ENCODE measurements around the gene TBCC.

Gene TBCC

GRCh38 chr6:42745640-42746462, at the start of gene TBCC:
Gene TBCC, minus strand, starts transcription at chr6:42746103. Its CDS starts 30 bp downstream, at chr6:42746073.
- Histone ChIP-seq H3K4me3 (ENCODE audit: low read depth in 1 of 2, low read length in 2 of 2) (peak within 1 kb of the TSS; percentile 96 to 99), H3K27me3 (ENCODE audit: control insufficient read depth in 1 of 2, insufficient read depth in 2 of 2, low read length in 2 of 2) (no peaks in the 10 kb centered on the region), H3K27ac (ENCODE audit: low read depth, low read length) (peak within 1 kb of the TSS; percentile 99), H3K9ac (ENCODE audit: low read length) (peak within 1 kb of the TSS; percentile 98), H3K4me1 (ENCODE audit: insufficient read depth, low read length) (peaks cover 31% of the 10 kb centered on the region), H3K36me3 (ENCODE audit: insufficient read depth, low read length) (no peaks in the 10 kb centered on the region), H3K9me3 (ENCODE audit: low read length) (no peaks in the 10 kb centered on the region)

- H3K27ac ChIP-seq (ENCODE audit: low read depth, low read length), result no peak overlapping the region
These were observed 49.7 kb upstream of the TBCC start for GRCh38 chr6:42795651-42796050.

GRCh38 chr6:42791706-42792320, 45.9 kb upstream of the TBCC start:
- Histone ChIP-seq H3K36me3 (ENCODE audit: insufficient read depth, low read length) (peaks cover 6% of the 10 kb centered on the region), H3K27me3 (ENCODE audit: control insufficient read depth in 1 of 2, insufficient read depth in 2 of 2, low read length in 2 of 2) (no peaks in the 10 kb centered on the region), H3K27ac (ENCODE audit: low read depth, low read length) (no peak overlapping the region), H3K4me3 (ENCODE audit: low read depth in 1 of 2, low read length in 2 of 2) (no peak overlapping the region), H3K9ac (ENCODE audit: low read length) (no peak overlapping the region), H3K9me3 (ENCODE audit: low read length) (no peaks in the 10 kb centered on the region), H3K4me1 (ENCODE audit: insufficient read depth, low read length) (peaks cover 34% of the 10 kb centered on the region)

More at GRCh38 chr6:42795651-42796050, 49.7 kb upstream of the TBCC start:
- Histone ChIP-seq H3K9ac (ENCODE audit: low read length) (no peak overlapping the region), H3K4me3 (ENCODE audit: low read depth in 1 of 2, low read length in 2 of 2) (no peak overlapping the region), H3K9me3 (ENCODE audit: low read length) (no peaks in the 10 kb centered on the region), H3K36me3 (ENCODE audit: insufficient read depth, low read length) (no peaks in the 10 kb centered on the region), H3K4me1 (ENCODE audit: insufficient read depth, low read length) (peaks cover 5% of the 10 kb centered on the region), H3K27me3 (ENCODE audit: control insufficient read depth in 1 of 2, insufficient read depth in 2 of 2, low read length in 2 of 2) (no peaks in the 10 kb centered on the region)

- peak overlapping the region; percentile 2 for H3K27ac ChIP-seq (ENCODE audit: low read depth, low read length)
- no peak overlapping the region for H3K9ac ChIP-seq (ENCODE audit: low read length)
- H3K4me3 ChIP-seq (ENCODE audit: low read depth in 1 of 2, low read length in 2 of 2), result no peak overlapping the region
- no peaks in the 10 kb centered on the region for H3K9me3 ChIP-seq (ENCODE audit: low read length)
- peaks cover 45% of the 10 kb centered on the region for H3K4me1 ChIP-seq (ENCODE audit: insufficient read depth, low read length)
- no peaks in the 10 kb centered on the region for H3K27me3 ChIP-seq (ENCODE audit: control insufficient read depth in 1 of 2, insufficient read depth in 2 of 2, low read length in 2 of 2)
- peaks cover 6% of the 10 kb centered on the region for H3K36me3 ChIP-seq (ENCODE audit: insufficient read depth, low read length)
These were observed 44.8 kb upstream of the TBCC start for GRCh38 chr6:42790549-42791181.

GRCh38 chr6:42788671-42789070, 42.8 kb upstream of the TBCC start:
- Histone ChIP-seq H3K4me1 (ENCODE audit: insufficient read depth, low read length) (peaks cover 54% of the 10 kb centered on the region), H3K36me3 (ENCODE audit: insufficient read depth, low read length) (peaks cover 6% of the 10 kb centered on the region), H3K27ac (ENCODE audit: low read depth, low read length) (no peak overlapping the region), H3K4me3 (ENCODE audit: low read depth in 1 of 2, low read length in 2 of 2) (no peak overlapping the region), H3K9me3 (ENCODE audit: low read length) (no peaks in the 10 kb centered on the region), H3K27me3 (ENCODE audit: control insufficient read depth in 1 of 2, insufficient read depth in 2 of 2, low read length in 2 of 2) (no peaks in the 10 kb centered on the region), H3K9ac (ENCODE audit: low read length) (no peak overlapping the region)

GRCh38 chr6:42787063-42787472, 41.2 kb upstream of the TBCC start:
- Histone ChIP-seq H3K36me3 (ENCODE audit: insufficient read depth, low read length) (peaks cover 6% of the 10 kb centered on the region), H3K4me3 (ENCODE audit: low read depth in 1 of 2, low read length in 2 of 2) (peak overlapping the region in 1 of 2 donors; percentile 1), H3K9ac (ENCODE audit: low read length) (no peak overlapping the region), H3K9me3 (ENCODE audit: low read length) (no peaks in the 10 kb centered on the region), H3K4me1 (ENCODE audit: insufficient read depth, low read length) (peaks cover 54% of the 10 kb centered on the region), H3K27me3 (ENCODE audit: control insufficient read depth in 1 of 2, insufficient read depth in 2 of 2, low read length in 2 of 2) (no peaks in the 10 kb centered on the region), H3K27ac (ENCODE audit: low read depth, low read length) (peak overlapping the region; percentile 21)

- Histone ChIP-seq H3K4me3 (ENCODE audit: low read depth in 1 of 2, low read length in 2 of 2) (peak overlapping the region in 1 of 2 donors; percentile 1), H3K9me3 (ENCODE audit: low read length) (no peaks in the 10 kb centered on the region), H3K36me3 (ENCODE audit: insufficient read depth, low read length) (peaks cover 6% of the 10 kb centered on the region), H3K4me1 (ENCODE audit: insufficient read depth, low read length) (peaks cover 54% of the 10 kb centered on the region), H3K9ac (ENCODE audit: low read length) (no peak overlapping the region), H3K27me3 (ENCODE audit: control insufficient read depth in 1 of 2, insufficient read depth in 2 of 2, low read length in 2 of 2) (no peaks in the 10 kb centered on the region), H3K27ac (ENCODE audit: low read depth, low read length) (peak overlapping the region; percentile 21)
These were observed 40.7 kb upstream of the TBCC start for GRCh38 chr6:42786525-42786985.

- Histone ChIP-seq H3K36me3 (ENCODE audit: insufficient read depth, low read length) (peaks cover 6% of the 10 kb centered on the region), H3K27me3 (ENCODE audit: control insufficient read depth in 1 of 2, insufficient read depth in 2 of 2, low read length in 2 of 2) (no peaks in the 10 kb centered on the region), H3K9ac (ENCODE audit: low read length) (peak overlapping the region; percentile 99)
These were observed 39.0 kb upstream of the TBCC start for GRCh38 chr6:42784717-42785498.

GRCh38 chr6:42783876-42784642, 38.2 kb upstream of the TBCC start:
- Histone ChIP-seq H3K4me1 (ENCODE audit: insufficient read depth, low read length) (peaks cover 46% of the 10 kb centered on the region), H3K36me3 (ENCODE audit: insufficient read depth, low read length) (peaks cover 6% of the 10 kb centered on the region), H3K4me3 (ENCODE audit: low read depth in 1 of 2, low read length in 2 of 2) (peak overlapping the region; percentile 81 to 87), H3K9me3 (ENCODE audit: low read length) (no peaks in the 10 kb centered on the region), H3K27ac (ENCODE audit: low read depth, low read length) (peak overlapping the region; percentile 98), H3K27me3 (ENCODE audit: control insufficient read depth in 1 of 2, insufficient read depth in 2 of 2, low read length in 2 of 2) (no peaks in the 10 kb centered on the region), H3K9ac (ENCODE audit: low read length) (peak overlapping the region; percentile 99)

More at GRCh38 chr6:42784717-42785498, 39.0 kb upstream of the TBCC start:
- Histone ChIP-seq H3K4me3 (ENCODE audit: low read depth in 1 of 2, low read length in 2 of 2) (peak overlapping the region; percentile 81 to 87), H3K4me1 (ENCODE audit: insufficient read depth, low read length) (peaks cover 53% of the 10 kb centered on the region), H3K27ac (ENCODE audit: low read depth, low read length) (peak overlapping the region; percentile 98), H3K9me3 (ENCODE audit: low read length) (no peaks in the 10 kb centered on the region)

- H3K27ac ChIP-seq (ENCODE audit: low read depth, low read length), result peak overlapping the region; percentile 98
- peak overlapping the region; percentile 99 for H3K9ac ChIP-seq (ENCODE audit: low read length)
- peak overlapping the region; percentile 81 to 87 for H3K4me3 ChIP-seq (ENCODE audit: low read depth in 1 of 2, low read length in 2 of 2)
- H3K27me3 ChIP-seq (ENCODE audit: control insufficient read depth in 1 of 2, insufficient read depth in 2 of 2, low read length in 2 of 2), result no peaks in the 10 kb centered on the region
- H3K36me3 ChIP-seq (ENCODE audit: insufficient read depth, low read length), result peaks cover 1% of the 10 kb centered on the region
- H3K4me1 ChIP-seq (ENCODE audit: insufficient read depth, low read length), result peaks cover 39% of the 10 kb centered on the region
- H3K9me3 ChIP-seq (ENCODE audit: low read length), result no peaks in the 10 kb centered on the region
These were observed 37.4 kb upstream of the TBCC start for GRCh38 chr6:42783177-42783875.
